ENCODE data around the gene RBM34. TPM values are rescaled to one million over a fixed set of nuclear protein-coding genes. Genes with fewer than 3 reads are reported as not detected.
"Not testable (repeated sequence)": the region's sequence is repeated elsewhere in the genome, so short reads cannot be mapped to it uniquely, and the experiment has no call there.

Gene RBM34
- total RNA-seq, 3 donors from 2014 or later: 42.9 to 54.0 (median 52.2) TPM

DNA sequence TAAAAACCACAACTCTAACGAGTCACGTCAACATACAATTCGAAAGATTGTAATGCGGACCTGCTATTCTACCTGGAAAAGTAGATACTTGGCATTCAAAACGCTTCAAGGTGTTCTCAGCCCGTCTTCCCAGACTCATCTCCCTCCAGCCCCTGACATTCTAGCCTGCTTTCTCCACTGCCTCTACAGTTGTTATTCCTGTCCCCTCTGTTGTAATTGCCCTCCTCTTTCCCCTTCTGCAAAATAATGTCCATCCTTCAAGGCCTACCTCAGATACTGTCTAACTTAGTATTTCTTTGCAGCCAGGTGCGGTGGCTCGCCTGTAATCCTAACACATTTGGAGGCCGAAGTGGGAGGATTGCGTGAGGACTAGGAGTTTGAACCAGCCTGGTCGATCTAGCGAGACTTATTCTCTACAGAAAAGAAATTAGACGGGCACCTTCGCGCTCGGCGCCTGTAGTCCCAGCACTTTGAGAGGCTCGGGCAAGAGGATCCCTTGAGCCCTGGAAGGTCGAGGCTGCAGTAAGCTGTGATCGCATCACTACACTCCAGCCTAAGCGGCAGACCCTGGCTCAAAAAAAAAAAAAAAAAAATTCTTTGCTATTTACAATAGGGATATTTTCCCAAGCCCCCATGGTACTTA lies 756 bp upstream of the RBM34 start:
- DNase-seq (ENCODE audit: low spot score in 2 of 2): no peak
- Histone ChIP-seq H3K4me1 (no peaks in the 10 kb centered on the region), H3K36me3 (peaks cover 2% of the 10 kb centered on the region), H3K27ac (peak overlapping the region; percentile 94 to 96), H3K27me3 (no peaks in the 10 kb centered on the region), H3K9me3 (no peaks in the 10 kb centered on the region), H3K4me3 (peak overlapping the region; percentile 75 to 90 (median 76))
- intact Hi-C loops (cut with DNase I; ENCODE audit: low total_unique reads): no loop called here
- TF ChIP-seq POLR2AphosphoS5 (IDR thresholded peaks at IDR 0.05) (no peak), POLR2A (IDR thresholded peaks at IDR 0.05) (no peak)
- TF ChIP-seq, protein P1, sequence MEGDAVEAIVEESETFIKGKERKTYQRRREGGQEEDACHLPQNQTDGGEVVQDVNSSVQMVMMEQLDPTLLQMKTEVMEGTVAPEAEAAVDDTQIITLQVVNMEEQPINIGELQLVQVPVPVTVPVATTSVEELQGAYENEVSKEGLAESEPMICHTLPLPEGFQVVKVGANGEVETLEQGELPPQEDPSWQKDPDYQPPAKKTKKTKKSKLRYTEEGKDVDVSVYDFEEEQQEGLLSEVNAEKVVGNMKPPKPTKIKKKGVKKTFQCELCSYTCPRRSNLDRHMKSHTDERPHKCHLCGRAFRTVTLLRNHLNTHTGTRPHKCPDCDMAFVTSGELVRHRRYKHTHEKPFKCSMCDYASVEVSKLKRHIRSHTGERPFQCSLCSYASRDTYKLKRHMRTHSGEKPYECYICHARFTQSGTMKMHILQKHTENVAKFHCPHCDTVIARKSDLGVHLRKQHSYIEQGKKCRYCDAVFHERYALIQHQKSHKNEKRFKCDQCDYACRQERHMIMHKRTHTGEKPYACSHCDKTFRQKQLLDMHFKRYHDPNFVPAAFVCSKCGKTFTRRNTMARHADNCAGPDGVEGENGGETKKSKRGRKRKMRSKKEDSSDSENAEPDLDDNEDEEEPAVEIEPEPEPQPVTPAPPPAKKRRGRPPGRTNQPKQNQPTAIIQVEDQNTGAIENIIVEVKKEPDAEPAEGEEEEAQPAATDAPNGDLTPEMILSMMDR (IDR thresholded peaks at IDR 0.05): no peak

DNA sequence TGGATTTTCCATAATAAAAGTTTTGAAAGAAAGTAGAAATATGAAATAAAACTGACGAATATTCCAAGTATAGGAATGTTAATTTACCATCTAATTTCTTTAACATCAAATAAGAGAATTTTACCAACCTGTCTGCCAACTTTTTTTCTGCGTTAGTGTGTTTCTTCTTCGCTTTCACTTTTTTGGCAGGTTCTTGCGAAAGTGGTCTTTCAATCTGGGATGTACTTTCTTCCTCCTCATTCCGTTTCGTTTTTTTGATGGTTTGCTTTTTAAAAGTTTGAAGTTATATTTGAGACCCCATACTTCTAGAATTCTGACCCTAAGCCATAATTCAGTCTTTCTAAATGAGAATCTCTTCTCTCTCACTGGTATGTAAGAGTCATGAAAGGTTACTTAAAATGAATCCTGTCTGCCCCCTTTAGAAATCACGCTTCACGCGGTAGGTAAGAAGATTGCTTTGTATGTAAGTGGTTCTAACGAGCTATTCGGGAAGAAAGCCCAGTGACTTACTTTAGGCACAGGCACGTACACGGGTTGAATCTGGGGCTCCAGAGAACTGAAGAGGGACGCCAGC lies 580 bp downstream of the RBM34 start:
- Histone ChIP-seq H3K27me3 (no peaks in the 10 kb centered on the region), H3K4me3 (peak overlapping the region; percentile 75 to 90 (median 76)), H3K27ac (peak overlapping the region; percentile 94 to 96), H3K4me1 (no peaks in the 10 kb centered on the region), H3K9me3 (no peaks in the 10 kb centered on the region), H3K36me3 (no peaks in the 10 kb centered on the region)
- no peak for TF ChIP-seq POLR2A (IDR thresholded peaks at IDR 0.05)
- TF ChIP-seq, protein P1 (IDR thresholded peaks at IDR 0.05): no peak
- no peak for TF ChIP-seq POLR2AphosphoS5 (IDR thresholded peaks at IDR 0.05)
- intact Hi-C loops (cut with DNase I; ENCODE audit: low total_unique reads): no loop called here
- DNase-seq (ENCODE audit: low spot score in 2 of 2): no peak

DNA sequence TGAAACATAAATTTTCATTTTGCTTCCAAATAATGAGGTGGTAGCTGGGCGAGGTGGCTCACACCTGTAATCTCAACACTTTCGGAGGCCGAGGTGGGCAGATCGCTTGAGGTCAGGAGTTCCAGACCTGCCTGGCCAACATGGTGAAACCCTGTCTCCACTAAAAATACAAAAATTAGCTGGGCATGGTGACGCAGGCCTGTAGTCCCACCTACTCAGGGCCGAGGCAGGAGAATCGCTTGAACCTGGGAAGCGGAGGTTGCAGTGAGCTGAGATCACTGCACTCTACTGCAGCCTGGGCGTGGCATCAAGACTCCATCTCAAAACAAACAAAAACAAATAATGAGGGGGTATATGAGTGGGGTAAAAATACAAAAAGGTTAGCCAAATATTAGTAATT lies 1.1 kb downstream of the RBM34 start:
- intact Hi-C loops (cut with DNase I; ENCODE audit: low total_unique reads); H3K27ac ChIP-seq: not testable (repeated sequence)

DNA sequence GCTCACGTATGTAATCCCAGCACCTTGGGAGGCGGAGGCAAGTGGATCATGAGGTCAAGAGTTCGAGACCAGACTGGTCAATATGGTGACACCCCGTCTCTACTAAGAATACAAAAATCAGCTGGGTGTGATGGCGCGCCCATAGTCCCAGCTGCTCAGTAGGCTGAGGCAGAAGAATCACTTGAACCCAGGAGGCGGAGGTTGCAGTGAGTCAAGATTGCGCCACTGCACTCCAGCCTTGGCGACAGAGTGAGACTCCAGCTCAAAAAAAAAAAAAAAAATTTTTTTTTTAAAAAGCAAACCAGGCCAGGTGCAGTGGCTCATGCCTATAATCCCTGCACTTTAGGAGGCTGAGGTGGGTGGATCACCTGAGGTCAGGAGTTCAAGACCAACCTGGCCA lies 1.8 kb downstream of the RBM34 start:
- H3K9me3 ChIP-seq; H3K27me3 ChIP-seq; DNase-seq (ENCODE audit: low spot score in 2 of 2); H3K4me1 ChIP-seq; H3K36me3 ChIP-seq; H3K4me3 ChIP-seq; intact Hi-C loops (cut with DNase I; ENCODE audit: low total_unique reads); H3K27ac ChIP-seq: not testable (repeated sequence)

More for the DNA sequence above, 1.1 kb downstream of the RBM34 start:
- not testable (repeated sequence) for H3K9me3 ChIP-seq; DNase-seq (ENCODE audit: low spot score in 2 of 2); H3K36me3 ChIP-seq; H3K27me3 ChIP-seq; H3K4me1 ChIP-seq
- peak overlapping the region; percentile 75 to 90 (median 76) for H3K4me3 ChIP-seq

DNA sequence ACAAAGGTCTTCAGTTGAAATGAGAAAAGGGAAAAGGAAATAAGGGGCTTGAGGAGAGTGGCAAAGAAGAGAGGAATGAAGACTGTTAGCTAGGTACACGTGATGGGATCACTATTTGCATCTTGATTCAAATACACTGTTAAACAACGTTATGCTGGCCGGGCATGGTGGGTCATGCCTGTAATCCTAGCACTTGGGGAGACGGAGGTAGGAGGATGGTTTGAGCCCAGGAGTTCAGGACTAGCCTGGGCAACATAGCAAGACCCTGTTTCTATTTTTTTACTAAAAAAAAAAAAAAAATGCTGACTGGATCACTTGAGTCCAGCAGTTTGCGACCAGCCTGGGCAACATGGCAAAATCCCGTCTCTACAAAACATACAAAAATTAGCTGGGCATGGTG lies 2.4 kb downstream of the RBM34 start:
- Histone ChIP-seq H3K4me1 (no peaks in the 10 kb centered on the region), H3K4me3 (no peak overlapping the region), H3K36me3 (no peaks in the 10 kb centered on the region), H3K9me3 (no peaks in the 10 kb centered on the region), H3K27me3 (no peaks in the 10 kb centered on the region), H3K27ac (no peak overlapping the region)
- TF ChIP-seq POLR2A (IDR thresholded peaks at IDR 0.05) (no peak), POLR2AphosphoS5 (IDR thresholded peaks at IDR 0.05) (no peak)
- TF ChIP-seq, protein P1 (IDR thresholded peaks at IDR 0.05): no peak
- no peak for DNase-seq (ENCODE audit: low spot score in 2 of 2)
- intact Hi-C loops (cut with DNase I; ENCODE audit: low total_unique reads): no loop called here

DNA sequence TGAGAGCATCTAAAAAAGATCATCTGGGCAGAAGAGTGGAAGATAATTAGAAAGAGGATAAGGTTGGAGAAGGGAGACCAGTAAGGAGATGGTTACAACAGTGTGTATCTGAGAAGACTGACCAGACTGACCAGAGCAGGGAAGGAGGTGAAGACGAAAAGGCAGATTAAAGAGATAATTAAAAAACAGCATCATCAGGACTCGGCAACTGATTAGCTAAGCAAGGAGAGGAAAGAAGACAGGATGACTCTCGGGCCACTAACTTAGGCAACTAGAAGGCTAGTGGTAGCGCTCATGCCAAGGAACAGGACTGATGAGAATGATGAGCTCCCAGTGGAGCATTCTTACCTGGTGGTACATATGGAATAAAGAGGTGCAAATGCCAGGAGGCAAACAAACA lies 3.9 kb downstream of the RBM34 start:
- intact Hi-C loops (cut with DNase I; ENCODE audit: low total_unique reads): no loop called here
- no peak overlapping the region for H3K27ac ChIP-seq
- TF ChIP-seq, protein P1 (IDR thresholded peaks at IDR 0.05): no peak
- TF ChIP-seq POLR2AphosphoS5 (IDR thresholded peaks at IDR 0.05) (no peak), POLR2A (IDR thresholded peaks at IDR 0.05) (no peak)
- no peaks in the 10 kb centered on the region for H3K4me1 ChIP-seq
- no peaks in the 10 kb centered on the region for H3K36me3 ChIP-seq
- H3K9me3 ChIP-seq: no peaks in the 10 kb centered on the region
- DNase-seq (ENCODE audit: low spot score in 2 of 2): no peak
- no peak overlapping the region for H3K4me3 ChIP-seq
- no peaks in the 10 kb centered on the region for H3K27me3 ChIP-seq
